Neural progenitor cell (in vitro differentiated cells): ENCODE measurements around the gene FILIP1. TPM values are rescaled to one million over a fixed set of nuclear protein-coding genes. Genes with fewer than 3 reads are reported as not detected.
A peak's percentile ranks its signal among the peaks of the same experiment; 100 is the strongest.

Experiments used
- DNase-seq: peaks from one replicate; pipeline ENCODE4 v3.0.0-alpha.2; 2016; ENCODE audit warnings: low spot score
- H2AFZ ChIP-seq: fragments of 200-600 bp; sonication (generic); replicated peaks from 2 replicates; pipeline ENCODE4 v1.6.1; 2016; ENCODE audit warnings: antibody characterized with exemption
- H3F3A ChIP-seq: fragments of 200-600 bp; sonication (generic); 2 replicates; pipeline ENCODE4 v1.6.1; 2016; ENCODE audit warnings: antibody characterized with exemption, low read depth
- H3K27ac ChIP-seq: fragments of 200-600 bp; sonication (generic); 2 replicates; pipeline ENCODE4 v1.5.1; 2016; ENCODE audit warnings: mild to moderate bottlenecking
- H3K27me3 ChIP-seq: fragments of 200-600 bp; sonication (generic); 2 replicates; pipeline ENCODE4 v1.6.1; 2016; ENCODE audit warnings: mild to moderate bottlenecking, moderate library complexity
- H3K36me3 ChIP-seq: fragments of 200-600 bp; sonication (generic); 2 replicates; pipeline ENCODE4 v1.5.1; 2016
- H3K4me1 ChIP-seq: fragments of 200-600 bp; sonication (generic); 2 replicates; pipeline ENCODE4 v1.6.1; 2016; ENCODE audit warnings: mixed run types
- H3K4me2 ChIP-seq: fragments of 200-600 bp; sonication (generic); 2 replicates; pipeline ENCODE4 v1.6.1; 2016
- H3K4me3 ChIP-seq: fragments of 200-600 bp; sonication (generic); 2 replicates; pipeline ENCODE4 v1.5.1; 2016
- H3K79me2 ChIP-seq: fragments of 200-600 bp; sonication (generic); 2 replicates; pipeline ENCODE4 v1.6.1; 2016; ENCODE audit warnings: low read depth
- H3K9ac ChIP-seq: fragments of 200-600 bp; sonication (generic); 2 replicates; pipeline ENCODE4 v1.6.1; 2016
- H3K9me3 ChIP-seq: fragments of 200-600 bp; sonication (generic); 2 replicates; pipeline ENCODE4 v1.5.1; 2016; ENCODE audit warnings: low read depth
- H4K20me1 ChIP-seq: fragments of 200-600 bp; sonication (generic); 2 replicates; pipeline ENCODE4 v1.6.1; 2016; ENCODE audit warnings: low read depth
- H3K27ac Mint-ChIP-seq: 3 replicates; pipeline ENCODE4 v1.8.0; 2021; ENCODE audit warnings: mixed read lengths
- H3K27me3 Mint-ChIP-seq: 2 replicates; pipeline ENCODE4 v1.8.0; 2022; ENCODE audit warnings: low read depth, mild to moderate bottlenecking, inconsistent platforms, moderate library complexity, mixed read lengths; ENCODE audit not compliant: insufficient read depth
- H3K36me3 Mint-ChIP-seq: 3 replicates; pipeline ENCODE4 v1.8.0; 2021; ENCODE audit warnings: mixed read lengths
- H3K4me1 Mint-ChIP-seq: 3 replicates; pipeline ENCODE4 v1.8.0; 2021; ENCODE audit warnings: mixed read lengths
- H3K4me3 Mint-ChIP-seq: 3 replicates; pipeline ENCODE4 v1.8.0; 2021; ENCODE audit warnings: mild to moderate bottlenecking, moderate library complexity, mixed read lengths
- H3K9me3 Mint-ChIP-seq: 3 replicates; pipeline ENCODE4 v1.8.0; 2020; ENCODE audit warnings: mixed read lengths
- EZH2 ChIP-seq: fragments of 200-600 bp; sonication (generic); IDR thresholded peaks from 2 replicates; pipeline ENCODE4 v1.6.1; 2017; ENCODE audit warnings: antibody characterized with exemption, mild to moderate bottlenecking, moderate library complexity
- EZH2phosphoT487 ChIP-seq: fragments of 200-600 bp; sonication (generic); IDR thresholded peaks from 2 replicates; pipeline ENCODE4 v1.6.1; 2017; ENCODE audit warnings: antibody characterized with exemption
- total RNA-seq: library from RNA; depleted of rRNA; stranded (reverse); fragments of >200 nt; gene quantifications from 2 replicates; pipeline ENCODE4 v1.2.3, GENCODE V29; 2015; ENCODE audit warnings: low replicate concordance
- TF ChIP-seq, protein P1 (sequence below): fragments of 200-600 bp; sonication (generic); IDR thresholded peaks from 2 replicates; pipeline ENCODE4 v1.5.1; 2017; ENCODE audit warnings: antibody characterized with exemption, mild to moderate bottlenecking

Gene FILIP1
- total RNA-seq, 1 donor from 2014 or later: 22.6 TPM

DNA sequence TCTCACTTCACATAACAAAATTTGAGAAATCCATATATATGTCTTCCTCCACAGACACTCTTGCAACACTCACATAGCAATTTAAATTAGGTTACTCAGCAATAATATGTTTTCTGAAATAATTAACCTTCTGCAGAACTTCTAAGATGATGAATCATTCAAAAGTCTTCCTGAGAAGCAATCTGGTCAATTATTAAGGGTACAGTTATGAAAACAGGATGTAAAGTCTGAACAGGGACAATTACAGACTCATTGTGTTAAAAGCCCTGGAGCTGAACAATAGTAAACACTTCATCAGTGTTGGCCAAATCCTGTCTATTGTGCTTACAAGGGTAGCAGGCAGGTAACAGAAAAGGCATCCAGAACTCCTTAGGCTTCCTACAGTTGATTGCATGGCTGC is 75.4 kb downstream of the FILIP1 start:
- Histone ChIP-seq H3K9me3 (no peaks in the 10 kb centered on the region), H3K79me2 (no peaks in the 10 kb centered on the region), H3K4me2 (no peak overlapping the region), H2AFZ (no peak overlapping the region), H3K4me3 (no peak overlapping the region), H3K36me3 (no peaks in the 10 kb centered on the region), H3K9ac (no peak overlapping the region), H3K27me3 (no peaks in the 10 kb centered on the region), H3K4me1 (no peaks in the 10 kb centered on the region), H3K27ac (no peak overlapping the region), H3F3A (no peaks in the 10 kb centered on the region), H4K20me1 (no peaks in the 10 kb centered on the region)
- no peaks in the 10 kb centered on the region for H3K36me3 Mint-ChIP-seq
- H3K27me3 Mint-ChIP-seq: no peaks in the 10 kb centered on the region
- H3K9me3 Mint-ChIP-seq: no peaks in the 10 kb centered on the region
- TF ChIP-seq, protein P1, sequence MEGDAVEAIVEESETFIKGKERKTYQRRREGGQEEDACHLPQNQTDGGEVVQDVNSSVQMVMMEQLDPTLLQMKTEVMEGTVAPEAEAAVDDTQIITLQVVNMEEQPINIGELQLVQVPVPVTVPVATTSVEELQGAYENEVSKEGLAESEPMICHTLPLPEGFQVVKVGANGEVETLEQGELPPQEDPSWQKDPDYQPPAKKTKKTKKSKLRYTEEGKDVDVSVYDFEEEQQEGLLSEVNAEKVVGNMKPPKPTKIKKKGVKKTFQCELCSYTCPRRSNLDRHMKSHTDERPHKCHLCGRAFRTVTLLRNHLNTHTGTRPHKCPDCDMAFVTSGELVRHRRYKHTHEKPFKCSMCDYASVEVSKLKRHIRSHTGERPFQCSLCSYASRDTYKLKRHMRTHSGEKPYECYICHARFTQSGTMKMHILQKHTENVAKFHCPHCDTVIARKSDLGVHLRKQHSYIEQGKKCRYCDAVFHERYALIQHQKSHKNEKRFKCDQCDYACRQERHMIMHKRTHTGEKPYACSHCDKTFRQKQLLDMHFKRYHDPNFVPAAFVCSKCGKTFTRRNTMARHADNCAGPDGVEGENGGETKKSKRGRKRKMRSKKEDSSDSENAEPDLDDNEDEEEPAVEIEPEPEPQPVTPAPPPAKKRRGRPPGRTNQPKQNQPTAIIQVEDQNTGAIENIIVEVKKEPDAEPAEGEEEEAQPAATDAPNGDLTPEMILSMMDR: no peak
- TF ChIP-seq EZH2 (no peak), EZH2phosphoT487 (no peak)
- DNase-seq: no peak
- H3K4me1 Mint-ChIP-seq: peaks cover 7% of the 10 kb centered on the region
- no peak overlapping the region for H3K4me3 Mint-ChIP-seq
- no peak overlapping the region for H3K27ac Mint-ChIP-seq

DNA sequence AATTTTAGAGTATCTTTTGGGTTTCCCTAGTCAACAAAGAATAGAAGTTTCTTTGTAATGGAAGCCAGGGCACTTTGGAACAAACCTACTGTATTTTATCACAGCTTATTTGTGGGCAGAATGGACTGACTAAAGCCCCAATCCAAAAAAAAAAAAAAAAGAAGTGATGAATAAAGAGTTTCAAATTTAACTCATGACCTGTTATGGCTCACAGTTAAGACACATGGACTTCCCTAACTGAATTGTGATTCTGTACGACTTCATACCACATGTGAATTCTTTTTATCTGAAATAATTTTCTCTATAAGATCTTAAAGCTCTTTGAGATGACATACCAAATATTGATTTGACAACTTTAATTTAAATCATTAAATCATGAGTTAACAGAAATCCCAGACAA is 77.2 kb downstream of the FILIP1 start:
- DNase-seq: no peak
- H4K20me1 ChIP-seq: no peaks in the 10 kb centered on the region

DNA sequence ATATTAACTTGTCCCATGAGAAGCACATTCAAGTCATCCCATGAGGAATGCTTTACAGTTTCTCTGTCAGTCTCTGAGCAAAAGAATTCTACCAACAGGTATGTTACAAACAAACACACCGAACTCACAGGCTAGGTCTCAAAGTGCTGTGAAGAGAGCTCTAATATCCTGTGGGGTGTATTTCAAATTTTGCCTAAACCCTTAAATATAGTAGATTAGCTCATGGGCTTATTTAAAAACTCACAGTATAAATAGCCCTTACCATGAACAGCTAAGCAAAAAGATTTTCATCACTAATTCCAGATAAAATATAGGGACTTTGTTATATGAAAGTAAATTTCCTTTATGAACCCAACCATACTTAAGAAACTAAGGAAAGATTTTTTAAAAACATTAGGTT is 77.8 kb downstream of the FILIP1 start:
- no peak for DNase-seq
- Histone ChIP-seq H3K9me3 (no peaks in the 10 kb centered on the region), H2AFZ (peak overlapping the region; percentile 32), H3K36me3 (no peaks in the 10 kb centered on the region), H3K4me3 (no peak overlapping the region), H3K27me3 (no peaks in the 10 kb centered on the region), H3K9ac (no peak overlapping the region), H3K27ac (no peak overlapping the region), H3F3A (no peaks in the 10 kb centered on the region), H3K4me1 (no peaks in the 10 kb centered on the region), H4K20me1 (no peaks in the 10 kb centered on the region), H3K79me2 (no peaks in the 10 kb centered on the region), H3K4me2 (no peak overlapping the region)
- H3K36me3 Mint-ChIP-seq: no peaks in the 10 kb centered on the region
- no peak overlapping the region for H3K27ac Mint-ChIP-seq
- no peak overlapping the region for H3K4me3 Mint-ChIP-seq
- H3K9me3 Mint-ChIP-seq: peaks cover 7% of the 10 kb centered on the region
- TF ChIP-seq EZH2: no peak
- TF ChIP-seq, protein P1: no peak
- TF ChIP-seq EZH2phosphoT487: no peak
- H3K27me3 Mint-ChIP-seq: no peaks in the 10 kb centered on the region
- H3K4me1 Mint-ChIP-seq: peaks cover 7% of the 10 kb centered on the region

More for the DNA sequence above, 77.2 kb downstream of the FILIP1 start:
- Mint-ChIP-seq H3K4me3 (no peak overlapping the region), H3K27me3 (no peaks in the 10 kb centered on the region), H3K36me3 (no peaks in the 10 kb centered on the region), H3K4me1 (peaks cover 7% of the 10 kb centered on the region), H3K27ac (no peak overlapping the region), H3K9me3 (peaks cover 3% of the 10 kb centered on the region)
- no peak overlapping the region for H3K27ac ChIP-seq
- H3F3A ChIP-seq: no peaks in the 10 kb centered on the region
- H3K4me1 ChIP-seq: no peaks in the 10 kb centered on the region
- no peak overlapping the region for H3K9ac ChIP-seq
- TF ChIP-seq, protein P1: no peak
- no peak for TF ChIP-seq EZH2phosphoT487
- no peak for TF ChIP-seq EZH2
- H3K27me3 ChIP-seq: no peaks in the 10 kb centered on the region
- no peaks in the 10 kb centered on the region for H3K36me3 ChIP-seq
- H3K4me3 ChIP-seq: no peak overlapping the region
- H2AFZ ChIP-seq: peak overlapping the region; percentile 30
- H3K4me2 ChIP-seq: no peak overlapping the region
- H3K79me2 ChIP-seq: no peaks in the 10 kb centered on the region
- no peaks in the 10 kb centered on the region for H3K9me3 ChIP-seq
